MG63 (cell line): ENCODE results near the gene GSTM1. TPM values are rescaled to one million over a fixed set of nuclear protein-coding genes. Genes with fewer than 3 reads are reported as not detected.

Experiments used
- DNase-seq: peaks from one replicate; pipeline ENCODE4 v3.0.0-alpha.2; 2020
- H3K27me3 ChIP-seq: fragments of 250-450 bp; sonication (Bioruptor Pico); 2 replicates; pipeline ENCODE4 v1.5.1; 2020; ENCODE audit warnings: mild to moderate bottlenecking, moderate library complexity
- H3K36me3 ChIP-seq: fragments of 250-450 bp; sonication (Bioruptor Pico); 2 replicates; pipeline ENCODE4 v1.5.1; 2020; ENCODE audit warnings: mild to moderate bottlenecking, moderate library complexity
- H3K4me3 ChIP-seq: fragments of 250-450 bp; sonication (Bioruptor Pico); 2 replicates; pipeline ENCODE4 v1.5.1; 2020; ENCODE audit warnings: mild to moderate bottlenecking, moderate library complexity
- H3K9me3 ChIP-seq: fragments of 250-450 bp; sonication (Bioruptor Pico); 2 replicates; pipeline ENCODE4 v1.5.1; 2020; ENCODE audit warnings: mild to moderate bottlenecking, moderate library complexity
- total RNA-seq: library from RNA; depleted of rRNA; stranded (reverse); fragments of >200 nt; shearing (Covaris generic); gene quantifications from 2 replicates; pipeline ENCODE4 v1.2.3, GENCODE V29; 2014; ENCODE audit warnings: low replicate concordance

GSTM1 gene
- total RNA-seq, 1 experiment from 2014 or later = 86.1 TPM

- H3K4me3 ChIP-seq = no peak overlapping the region
These were observed 26.0 kb downstream of the GSTM1 start for GRCh38 chr1:109713636-109714035.

GRCh38 chr1:109714661-109715372 is 27.2 kb downstream of the GSTM1 start:
- no peaks in the 10 kb centered on the region for H3K27me3 ChIP-seq
- H3K4me3 ChIP-seq = no peak overlapping the region
- no peak for DNase-seq
- no peaks in the 10 kb centered on the region; the same call in 1 of the 2 replicates for H3K9me3 ChIP-seq
- no peaks in the 10 kb centered on the region for H3K36me3 ChIP-seq

More at GRCh38 chr1:109713636-109714035, 26.0 kb downstream of the GSTM1 start:
- no peak for DNase-seq
- no peaks in the 10 kb centered on the region for H3K27me3 ChIP-seq
- H3K9me3 ChIP-seq = peaks cover 5% of the 10 kb centered on the region
- no peaks in the 10 kb centered on the region for H3K36me3 ChIP-seq

DNA sequence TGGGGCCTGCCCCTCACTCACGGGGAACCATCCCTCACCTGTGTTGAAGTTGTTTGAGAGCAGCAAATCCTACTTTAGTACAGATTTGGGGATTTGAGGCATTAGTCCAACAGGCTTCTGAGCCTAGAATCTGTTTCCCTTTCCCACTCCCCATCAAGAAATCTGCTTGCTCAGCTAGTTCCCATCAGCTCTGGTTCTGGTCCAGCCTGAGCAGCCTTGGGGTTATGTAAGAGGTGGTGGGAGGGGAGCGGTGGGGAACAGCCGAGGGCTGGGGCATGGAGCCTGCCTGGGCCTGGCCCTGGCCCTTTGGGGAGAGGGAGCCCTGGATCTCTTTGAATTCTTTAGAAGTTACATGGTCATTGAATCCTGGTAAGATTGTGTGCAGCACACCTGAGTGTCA is 28.5 kb downstream of the GSTM1 start:
- no peaks in the 10 kb centered on the region for H3K36me3 ChIP-seq
- H3K9me3 ChIP-seq = peaks cover 2% of the 10 kb centered on the region; the same call in 1 of the 2 replicates
- H3K4me3 ChIP-seq = no peak overlapping the region
- no peak for DNase-seq
- H3K27me3 ChIP-seq = no peaks in the 10 kb centered on the region

DNA sequence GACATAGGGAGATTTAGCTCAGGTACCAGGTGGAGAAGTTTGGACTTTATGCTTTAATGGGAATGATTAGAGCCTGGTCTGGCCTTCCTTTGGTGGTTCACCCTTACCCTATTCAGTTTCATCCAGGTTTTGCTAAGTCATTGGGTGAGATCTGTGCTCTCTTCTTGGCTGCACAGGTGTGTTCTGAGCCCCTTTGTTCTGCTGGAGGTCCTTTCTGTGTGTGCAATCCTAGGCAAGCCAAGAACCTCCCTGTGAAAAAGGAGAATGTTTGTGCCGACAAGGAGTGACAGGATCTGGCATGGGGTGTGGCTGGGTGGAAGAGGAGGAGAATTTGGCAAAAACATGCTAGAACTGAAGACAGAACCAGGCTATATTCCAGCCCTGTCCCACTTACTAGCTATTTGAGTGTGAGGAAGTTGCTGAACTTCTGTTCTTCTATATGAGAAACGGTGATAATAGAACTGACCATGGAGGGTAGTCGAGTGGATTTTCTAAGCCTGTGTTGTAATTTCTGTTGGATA is 29.0 kb downstream of the GSTM1 start:
- no peaks in the 10 kb centered on the region for H3K36me3 ChIP-seq
- H3K27me3 ChIP-seq = no peaks in the 10 kb centered on the region
- peaks cover 2% of the 10 kb centered on the region; the same call in 1 of the 2 replicates for H3K9me3 ChIP-seq
- H3K4me3 ChIP-seq = no peak overlapping the region
- no peak for DNase-seq

GRCh38 chr1:109717729-109718128 is 30.1 kb downstream of the GSTM1 start:
- no peak for DNase-seq
- H3K4me3 ChIP-seq = no peak overlapping the region
- H3K36me3 ChIP-seq = no peaks in the 10 kb centered on the region
- no peaks in the 10 kb centered on the region for H3K27me3 ChIP-seq
- peaks cover 2% of the 10 kb centered on the region; the same call in 1 of the 2 replicates for H3K9me3 ChIP-seq

DNA sequence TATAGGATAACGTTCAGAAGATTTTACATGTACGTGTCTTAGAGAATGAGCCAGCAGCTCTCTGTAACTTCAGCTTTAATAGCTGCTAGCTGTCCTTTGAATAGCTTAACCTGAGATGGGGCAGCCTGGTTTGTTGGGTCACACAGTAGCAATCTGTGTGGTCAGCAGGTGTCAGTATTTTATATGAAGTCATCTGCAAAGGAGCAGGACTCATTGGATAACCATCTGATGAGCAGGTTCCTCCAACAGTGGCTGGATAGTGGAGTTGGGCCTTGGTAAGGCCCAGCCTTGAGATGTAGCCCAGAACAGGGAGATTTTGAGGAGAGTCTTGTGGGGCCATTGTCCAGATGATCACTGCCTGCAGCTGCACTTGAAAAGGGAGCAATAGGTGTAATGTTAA is 30.9 kb downstream of the GSTM1 start:
- Histone ChIP-seq H3K27me3 (no peaks in the 10 kb centered on the region), H3K36me3 (no peaks in the 10 kb centered on the region), H3K9me3 (peaks cover 2% of the 10 kb centered on the region; the same call in 1 of the 2 replicates), H3K4me3 (no peak overlapping the region)
- DNase-seq = no peak

GRCh38 chr1:109719337-109719837 is 31.8 kb downstream of the GSTM1 start:
- no peak overlapping the region for H3K4me3 ChIP-seq
- no peak for DNase-seq
- H3K9me3 ChIP-seq = peaks cover 2% of the 10 kb centered on the region; the same call in 1 of the 2 replicates
- H3K27me3 ChIP-seq = no peaks in the 10 kb centered on the region
- H3K36me3 ChIP-seq = no peaks in the 10 kb centered on the region

DNA sequence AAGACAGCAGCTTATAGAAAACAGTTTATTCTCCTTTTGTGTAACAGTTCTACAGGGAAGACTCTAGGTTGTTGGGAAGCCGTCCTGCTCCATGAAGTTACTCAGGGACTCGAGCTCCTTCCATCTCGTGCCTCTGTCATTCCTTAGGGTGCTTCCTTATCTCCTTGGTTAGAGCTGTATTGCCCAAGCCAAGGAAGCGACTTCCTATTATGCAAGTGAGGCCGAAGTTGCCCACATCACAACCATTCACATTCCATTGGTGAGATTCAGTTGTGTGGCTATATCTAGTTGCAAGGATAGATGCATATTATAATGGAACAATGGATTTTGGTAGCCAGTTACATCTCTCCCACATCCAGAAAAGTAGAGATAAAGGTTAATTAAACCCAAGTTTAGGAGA is 33.4 kb downstream of the GSTM1 start:
- no peaks in the 10 kb centered on the region for H3K36me3 ChIP-seq
- peaks cover 2% of the 10 kb centered on the region; the same call in 1 of the 2 replicates for H3K9me3 ChIP-seq
- H3K4me3 ChIP-seq = no peak overlapping the region
- DNase-seq = no peak
- no peaks in the 10 kb centered on the region for H3K27me3 ChIP-seq

DNA sequence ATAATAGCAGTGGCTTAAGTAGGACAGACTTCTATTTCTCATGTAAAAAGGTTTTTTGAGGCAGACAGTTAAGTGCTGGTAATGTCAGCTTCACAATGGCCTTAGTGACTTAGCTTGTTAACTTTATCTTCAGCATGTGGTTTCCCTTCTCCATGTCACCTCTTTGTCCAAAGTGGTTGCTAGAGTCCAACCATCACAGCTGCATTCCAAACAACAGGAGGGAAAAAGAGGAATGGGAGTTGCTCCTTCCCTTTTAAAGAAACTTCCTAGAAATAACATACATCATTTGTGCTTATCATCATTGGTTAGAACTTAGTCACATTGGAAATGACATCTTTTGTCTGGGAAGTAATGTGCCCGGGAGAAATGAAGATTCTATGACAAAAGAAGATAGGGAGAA is 34.4 kb downstream of the GSTM1 start:
- DNase-seq = no peak
- Histone ChIP-seq H3K27me3 (no peaks in the 10 kb centered on the region), H3K36me3 (no peaks in the 10 kb centered on the region), H3K9me3 (peaks cover 2% of the 10 kb centered on the region; the same call in 1 of the 2 replicates), H3K4me3 (no peak overlapping the region)

DNA sequence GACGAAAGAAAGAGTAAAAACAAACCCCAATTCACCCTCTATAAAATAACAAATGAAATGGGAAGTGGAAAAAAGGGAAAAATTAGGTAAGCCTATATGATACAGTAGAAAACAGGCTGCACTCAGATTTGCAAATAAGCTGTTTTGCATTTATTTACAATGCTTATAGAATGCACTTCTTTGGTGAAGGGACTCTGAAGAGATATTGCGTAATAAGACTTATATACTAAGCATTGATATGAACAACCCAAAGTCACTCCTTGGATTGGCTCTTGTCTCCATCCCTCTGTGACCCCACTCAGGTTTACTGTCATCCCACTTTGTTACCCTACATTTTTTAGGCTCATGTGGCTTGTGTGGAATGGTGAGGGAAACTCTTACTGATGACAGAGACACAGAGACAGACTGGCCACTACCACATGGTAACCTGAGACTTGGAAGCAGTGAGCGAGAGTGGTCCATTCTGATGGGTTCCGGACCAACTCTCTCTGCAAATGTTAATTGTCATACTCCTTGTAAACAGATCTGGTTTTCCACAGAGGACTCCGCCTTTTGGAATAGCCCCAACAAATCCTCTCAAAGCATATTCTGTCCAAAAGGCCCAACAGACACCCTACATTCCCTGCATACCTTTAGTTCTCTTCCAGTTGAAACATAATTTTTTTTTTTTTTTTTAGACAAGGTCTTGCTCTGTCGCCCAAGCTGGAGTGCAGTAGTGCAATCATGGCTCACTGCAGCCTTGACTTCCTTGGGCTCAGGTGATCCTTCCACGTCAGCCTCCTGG is 35.5 kb downstream of the GSTM1 start:
- no peak for DNase-seq
- Histone ChIP-seq H3K27me3 (no peaks in the 10 kb centered on the region), H3K4me3 (no peak overlapping the region), H3K36me3 (no peaks in the 10 kb centered on the region), H3K9me3 (peaks cover 2% of the 10 kb centered on the region; the same call in 1 of the 2 replicates)

- no peak for DNase-seq
- Histone ChIP-seq H3K9me3 (peaks cover 2% of the 10 kb centered on the region; the same call in 1 of the 2 replicates), H3K27me3 (no peaks in the 10 kb centered on the region), H3K36me3 (no peaks in the 10 kb centered on the region), H3K4me3 (no peak overlapping the region)
These were observed 37.3 kb downstream of the GSTM1 start for GRCh38 chr1:109724933-109725332.

GRCh38 chr1:109725510-109725909 is 37.9 kb downstream of the GSTM1 start:
- H3K27me3 ChIP-seq = no peaks in the 10 kb centered on the region

DNA sequence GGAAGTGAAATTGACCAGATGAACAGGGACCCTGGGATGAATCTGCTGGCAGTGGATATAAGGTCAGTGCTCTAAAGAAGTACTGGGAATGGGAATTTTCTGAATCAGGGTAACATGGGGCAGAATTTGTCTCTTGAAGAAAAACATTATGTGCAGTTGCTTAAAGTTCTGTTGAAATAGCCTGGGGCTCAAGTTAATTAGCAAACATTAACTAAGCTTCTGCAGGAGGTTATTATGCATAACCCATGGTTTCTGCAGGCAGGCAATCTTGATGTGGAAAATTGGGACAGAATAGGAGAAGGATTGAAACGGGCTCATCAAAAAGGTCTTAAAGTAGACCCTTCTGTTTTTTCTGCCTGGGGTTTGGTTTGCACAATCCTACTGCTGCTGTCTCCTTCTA is 38.4 kb downstream of the GSTM1 start:
- Histone ChIP-seq H3K27me3 (no peaks in the 10 kb centered on the region), H3K9me3 (no peaks in the 10 kb centered on the region), H3K36me3 (no peaks in the 10 kb centered on the region), H3K4me3 (no peak overlapping the region)
- no peak for DNase-seq

More at GRCh38 chr1:109725510-109725909, 37.9 kb downstream of the GSTM1 start:
- H3K36me3 ChIP-seq = no peaks in the 10 kb centered on the region
- H3K9me3 ChIP-seq = no peaks in the 10 kb centered on the region
- DNase-seq = no peak
- no peak overlapping the region for H3K4me3 ChIP-seq

- no peak for DNase-seq
- H3K27me3 ChIP-seq = no peaks in the 10 kb centered on the region
- H3K9me3 ChIP-seq = no peaks in the 10 kb centered on the region
- H3K4me3 ChIP-seq = no peak overlapping the region
- H3K36me3 ChIP-seq = no peaks in the 10 kb centered on the region
These were observed 39.2 kb downstream of the GSTM1 start for GRCh38 chr1:109726728-109727373.

GRCh38 chr1:109728870-109729269 is 41.3 kb downstream of the GSTM1 start:
- no peak for DNase-seq
- no peaks in the 10 kb centered on the region for H3K36me3 ChIP-seq
- no peaks in the 10 kb centered on the region for H3K27me3 ChIP-seq
- H3K9me3 ChIP-seq = no peaks in the 10 kb centered on the region
- no peak overlapping the region for H3K4me3 ChIP-seq

DNA sequence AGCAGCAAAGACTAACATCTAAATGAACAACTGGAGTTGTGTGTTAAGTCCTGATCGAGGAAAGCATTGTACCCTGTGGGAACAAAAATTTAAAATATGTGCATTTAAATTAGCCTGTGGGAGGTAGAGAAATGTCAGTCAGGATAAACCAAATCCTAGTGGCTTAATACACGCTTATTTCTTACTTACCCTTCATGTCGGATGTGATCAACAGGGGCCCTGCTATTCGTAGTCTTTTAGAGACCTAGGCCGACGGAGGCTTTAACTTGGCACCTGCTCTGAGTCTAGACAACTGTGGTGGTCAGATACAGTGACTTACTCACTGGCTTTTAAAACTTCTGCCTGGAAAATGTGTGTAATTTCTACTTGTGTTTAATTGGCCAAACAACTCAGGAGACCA is 43.0 kb downstream of the GSTM1 start:
- DNase-seq = no peak
- H3K36me3 ChIP-seq = no peaks in the 10 kb centered on the region
- H3K4me3 ChIP-seq = no peak overlapping the region
- no peaks in the 10 kb centered on the region for H3K9me3 ChIP-seq
- no peaks in the 10 kb centered on the region for H3K27me3 ChIP-seq
